HepG2 (cell line): Measurements from ENCODE around the gene CFAP99. TPM values are rescaled to one million over a fixed set of nuclear protein-coding genes. Genes with fewer than 3 reads are reported as not detected.
A peak's percentile ranks its signal among the peaks of the same experiment; 100 is the strongest.

Experiments
- FOXP1 ChIP-seq, 2 experiments: fragments of 450-650 bp in 1 of 2; IDR thresholded peaks; 2 replicates each; pipeline ENCODE4 v1.6.1; 2017 to 2018; ENCODE audit warnings: antibody characterized with exemption in 1 of 2
- IRX3 ChIP-seq: sonication (generic); formaldehyde crosslinking; IDR thresholded peaks from 2 replicates; pipeline ENCODE4 v1.8.1; 2023; ENCODE audit warnings: mild to moderate bottlenecking, low read depth, missing genetic modification reagents, borderline replicate concordance
- KDM5A ChIP-seq: fragments of 200-600 bp; sonication (generic); IDR thresholded peaks from 2 replicates; pipeline ENCODE4 v1.7.0; 2018; ENCODE audit warnings: antibody characterized with exemption, mild to moderate bottlenecking, low read length, borderline replicate concordance
- KLF13 ChIP-seq: sonication (generic); formaldehyde crosslinking; IDR thresholded peaks from 2 replicates; pipeline ENCODE4 v1.4.0; 2020; ENCODE audit warnings: mild to moderate bottlenecking, missing genetic modification reagents
- MIXL1 ChIP-seq: IDR thresholded peaks from 2 replicates; pipeline ENCODE4 v1.6.1; 2016
- NKX3-1 ChIP-seq: sonication (generic); formaldehyde crosslinking; IDR thresholded peaks from 2 replicates; pipeline ENCODE4 v1.5.0; 2020; ENCODE audit warnings: missing genetic modification reagents
- PTBP1 ChIP-seq: fragments of 200-400 bp; formaldehyde crosslinking; IDR thresholded peaks from 2 replicates; pipeline ENCODE4 v1.6.1; 2018; ENCODE audit warnings: low read length, low read depth; ENCODE audit not compliant: poor library complexity, severe bottlenecking
- SMYD3 ChIP-seq: sonication (generic); formaldehyde crosslinking; IDR thresholded peaks from 2 replicates; pipeline ENCODE4 v1.8.1; 2023; ENCODE audit warnings: mild to moderate bottlenecking, missing genetic modification reagents
- TEAD2 ChIP-seq: sonication (generic); formaldehyde crosslinking; IDR thresholded peaks from 2 replicates; pipeline ENCODE4 v1.9.0; 2021; ENCODE audit warnings: missing genetic modification reagents
- ZNF703 ChIP-seq: sonication (generic); formaldehyde crosslinking; IDR thresholded peaks from 2 replicates; pipeline ENCODE4 v1.5.1; 2020; ENCODE audit warnings: missing genetic modification reagents, mild to moderate bottlenecking, moderate library complexity, borderline replicate concordance
- polyA plus RNA-seq, 8 experiments: library from polyadenylated mRNA; depleted of rRNA in 3 of 8; stranded (reverse) in 7 of 8; unstranded in 1 of 8; fragments of >200 nt; fragmentation: Illumina TruSeq in 4 of 8; extraction: Trizol in 4 of 8; gene quantifications; 2 replicates each; pipeline versions ENCODE4 v1.2.1 to v1.2.3, GENCODE V29; 2011 to 2016; ENCODE audit warnings: low read depth in 4 of 8, missing spikeins in 1 of 8, mixed read lengths in 1 of 8; ENCODE audit not compliant: insufficient read depth in 1 of 8
- total RNA-seq, 5 experiments: library from RNA; depleted of rRNA; stranded (reverse); fragments of >200 nt; fragmentation: Illumina TruSeq; extraction: Trizol; gene quantifications; 2 replicates each; pipeline ENCODE4 v1.2.3, GENCODE V29; 2016; ENCODE audit warnings: low read depth in 1 of 5
- TF ChIP-seq, protein P1 (sequence below): sonication (generic); formaldehyde crosslinking; IDR thresholded peaks from 2 replicates; pipeline ENCODE4 v1.4.0; 2020; ENCODE audit warnings: missing genetic modification reagents, borderline replicate concordance
- TF ChIP-seq, protein P2 (sequence below): sonication (generic); formaldehyde crosslinking; IDR thresholded peaks from 2 replicates; pipeline ENCODE4 v1.9.0; 2021; ENCODE audit warnings: mild to moderate bottlenecking, missing genetic modification reagents
- TF ChIP-seq, protein P3 (sequence below): sonication (generic); formaldehyde crosslinking; IDR thresholded peaks from 2 replicates; pipeline ENCODE4 v1.9.0; 2022; ENCODE audit warnings: missing genetic modification reagents, mild to moderate bottlenecking, borderline replicate concordance
- TF ChIP-seq, protein P4 (sequence below): sonication (generic); formaldehyde crosslinking; IDR thresholded peaks from 2 replicates; pipeline ENCODE4 v1.9.0; 2021; ENCODE audit warnings: missing genetic modification reagents, borderline replicate concordance

CFAP99 gene
- total and polyA plus RNA-seq, 2 of the 13 experiments (the other 11 are each of a cell fraction or from before 2014, with no cell fraction given): not detected

DNA sequence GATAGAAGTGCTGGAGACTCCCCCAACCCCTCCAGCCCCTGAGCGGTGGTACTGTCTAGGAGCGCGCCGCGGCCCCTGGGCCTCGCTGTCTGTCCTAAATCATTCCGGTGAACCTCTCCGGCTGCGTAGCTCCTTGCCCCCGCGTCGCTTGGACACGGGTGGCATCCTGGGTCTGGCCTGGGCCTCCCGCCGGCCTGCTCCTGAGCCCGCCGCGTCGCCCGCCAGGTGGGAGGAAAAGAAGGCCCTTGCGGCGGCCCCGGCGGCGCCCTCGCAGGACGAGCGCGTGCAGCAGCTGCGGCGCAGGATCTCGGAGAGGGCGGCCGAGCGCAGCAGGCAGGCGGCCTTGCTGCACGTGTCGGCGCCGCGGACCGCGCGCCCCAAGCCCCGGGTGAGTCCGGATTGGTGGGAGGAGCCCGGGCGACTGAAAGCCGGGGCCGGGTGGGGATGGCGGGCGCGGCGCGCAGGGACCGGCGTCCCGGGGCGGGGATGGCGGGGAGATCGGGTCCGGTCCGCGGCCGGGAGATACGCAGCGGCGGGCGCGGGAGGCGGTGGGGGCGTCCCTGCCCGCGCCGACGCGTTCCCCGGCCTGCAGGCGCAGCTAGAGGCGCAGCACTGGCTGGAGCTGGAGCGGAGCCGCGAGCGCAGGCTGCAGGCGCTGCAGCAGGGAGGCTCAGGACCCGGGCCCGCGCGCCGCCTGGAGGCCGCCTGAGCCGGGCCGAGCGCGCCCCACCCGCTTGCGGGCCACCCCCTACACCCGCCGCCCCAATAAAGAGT is 43.6 kb downstream of the CFAP99 start (continued):
- no peak for TF ChIP-seq MIXL1 (CRISPR knock-in tag)
- TF ChIP-seq NKX3-1: peak; percentile 79
- TF ChIP-seq, protein P1, sequence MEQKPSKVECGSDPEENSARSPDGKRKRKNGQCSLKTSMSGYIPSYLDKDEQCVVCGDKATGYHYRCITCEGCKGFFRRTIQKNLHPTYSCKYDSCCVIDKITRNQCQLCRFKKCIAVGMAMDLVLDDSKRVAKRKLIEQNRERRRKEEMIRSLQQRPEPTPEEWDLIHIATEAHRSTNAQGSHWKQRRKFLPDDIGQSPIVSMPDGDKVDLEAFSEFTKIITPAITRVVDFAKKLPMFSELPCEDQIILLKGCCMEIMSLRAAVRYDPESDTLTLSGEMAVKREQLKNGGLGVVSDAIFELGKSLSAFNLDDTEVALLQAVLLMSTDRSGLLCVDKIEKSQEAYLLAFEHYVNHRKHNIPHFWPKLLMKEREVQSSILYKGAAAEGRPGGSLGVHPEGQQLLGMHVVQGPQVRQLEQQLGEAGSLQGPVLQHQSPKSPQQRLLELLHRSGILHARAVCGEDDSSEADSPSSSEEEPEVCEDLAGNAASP (CRISPR knock-in tag): no peak
- TF ChIP-seq, protein P2, sequence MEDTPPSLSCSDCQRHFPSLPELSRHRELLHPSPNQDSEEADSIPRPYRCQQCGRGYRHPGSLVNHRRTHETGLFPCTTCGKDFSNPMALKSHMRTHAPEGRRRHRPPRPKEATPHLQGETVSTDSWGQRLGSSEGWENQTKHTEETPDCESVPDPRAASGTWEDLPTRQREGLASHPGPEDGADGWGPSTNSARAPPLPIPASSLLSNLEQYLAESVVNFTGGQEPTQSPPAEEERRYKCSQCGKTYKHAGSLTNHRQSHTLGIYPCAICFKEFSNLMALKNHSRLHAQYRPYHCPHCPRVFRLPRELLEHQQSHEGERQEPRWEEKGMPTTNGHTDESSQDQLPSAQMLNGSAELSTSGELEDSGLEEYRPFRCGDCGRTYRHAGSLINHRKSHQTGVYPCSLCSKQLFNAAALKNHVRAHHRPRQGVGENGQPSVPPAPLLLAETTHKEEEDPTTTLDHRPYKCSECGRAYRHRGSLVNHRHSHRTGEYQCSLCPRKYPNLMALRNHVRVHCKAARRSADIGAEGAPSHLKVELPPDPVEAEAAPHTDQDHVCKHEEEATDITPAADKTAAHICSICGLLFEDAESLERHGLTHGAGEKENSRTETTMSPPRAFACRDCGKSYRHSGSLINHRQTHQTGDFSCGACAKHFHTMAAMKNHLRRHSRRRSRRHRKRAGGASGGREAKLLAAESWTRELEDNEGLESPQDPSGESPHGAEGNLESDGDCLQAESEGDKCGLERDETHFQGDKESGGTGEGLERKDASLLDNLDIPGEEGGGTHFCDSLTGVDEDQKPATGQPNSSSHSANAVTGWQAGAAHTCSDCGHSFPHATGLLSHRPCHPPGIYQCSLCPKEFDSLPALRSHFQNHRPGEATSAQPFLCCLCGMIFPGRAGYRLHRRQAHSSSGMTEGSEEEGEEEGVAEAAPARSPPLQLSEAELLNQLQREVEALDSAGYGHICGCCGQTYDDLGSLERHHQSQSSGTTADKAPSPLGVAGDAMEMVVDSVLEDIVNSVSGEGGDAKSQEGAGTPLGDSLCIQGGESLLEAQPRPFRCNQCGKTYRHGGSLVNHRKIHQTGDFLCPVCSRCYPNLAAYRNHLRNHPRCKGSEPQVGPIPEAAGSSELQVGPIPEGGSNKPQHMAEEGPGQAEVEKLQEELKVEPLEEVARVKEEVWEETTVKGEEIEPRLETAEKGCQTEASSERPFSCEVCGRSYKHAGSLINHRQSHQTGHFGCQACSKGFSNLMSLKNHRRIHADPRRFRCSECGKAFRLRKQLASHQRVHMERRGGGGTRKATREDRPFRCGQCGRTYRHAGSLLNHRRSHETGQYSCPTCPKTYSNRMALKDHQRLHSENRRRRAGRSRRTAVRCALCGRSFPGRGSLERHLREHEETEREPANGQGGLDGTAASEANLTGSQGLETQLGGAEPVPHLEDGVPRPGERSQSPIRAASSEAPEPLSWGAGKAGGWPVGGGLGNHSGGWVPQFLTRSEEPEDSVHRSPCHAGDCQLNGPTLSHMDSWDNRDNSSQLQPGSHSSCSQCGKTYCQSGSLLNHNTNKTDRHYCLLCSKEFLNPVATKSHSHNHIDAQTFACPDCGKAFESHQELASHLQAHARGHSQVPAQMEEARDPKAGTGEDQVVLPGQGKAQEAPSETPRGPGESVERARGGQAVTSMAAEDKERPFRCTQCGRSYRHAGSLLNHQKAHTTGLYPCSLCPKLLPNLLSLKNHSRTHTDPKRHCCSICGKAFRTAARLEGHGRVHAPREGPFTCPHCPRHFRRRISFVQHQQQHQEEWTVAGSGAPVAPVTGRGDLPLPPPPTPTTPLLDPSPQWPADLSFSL: no peak
- TF ChIP-seq FOXP1 (IDR thresholded peaks at IDR 0.05): no peak
- no peak for TF ChIP-seq FOXP1 (CRISPR knock-in tag; IDR thresholded peaks at IDR 0.05)
- no peak for TF ChIP-seq PTBP1
- no peak for TF ChIP-seq SMYD3 (CRISPR knock-in tag)
- TF ChIP-seq KDM5A: no peak
- TF ChIP-seq IRX3 (CRISPR knock-in tag): peak; percentile 95
- TF ChIP-seq, protein P3, sequence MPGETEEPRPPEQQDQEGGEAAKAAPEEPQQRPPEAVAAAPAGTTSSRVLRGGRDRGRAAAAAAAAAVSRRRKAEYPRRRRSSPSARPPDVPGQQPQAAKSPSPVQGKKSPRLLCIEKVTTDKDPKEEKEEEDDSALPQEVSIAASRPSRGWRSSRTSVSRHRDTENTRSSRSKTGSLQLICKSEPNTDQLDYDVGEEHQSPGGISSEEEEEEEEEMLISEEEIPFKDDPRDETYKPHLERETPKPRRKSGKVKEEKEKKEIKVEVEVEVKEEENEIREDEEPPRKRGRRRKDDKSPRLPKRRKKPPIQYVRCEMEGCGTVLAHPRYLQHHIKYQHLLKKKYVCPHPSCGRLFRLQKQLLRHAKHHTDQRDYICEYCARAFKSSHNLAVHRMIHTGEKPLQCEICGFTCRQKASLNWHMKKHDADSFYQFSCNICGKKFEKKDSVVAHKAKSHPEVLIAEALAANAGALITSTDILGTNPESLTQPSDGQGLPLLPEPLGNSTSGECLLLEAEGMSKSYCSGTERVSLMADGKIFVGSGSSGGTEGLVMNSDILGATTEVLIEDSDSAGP (CRISPR knock-in tag): no peak
- TF ChIP-seq, protein P4, sequence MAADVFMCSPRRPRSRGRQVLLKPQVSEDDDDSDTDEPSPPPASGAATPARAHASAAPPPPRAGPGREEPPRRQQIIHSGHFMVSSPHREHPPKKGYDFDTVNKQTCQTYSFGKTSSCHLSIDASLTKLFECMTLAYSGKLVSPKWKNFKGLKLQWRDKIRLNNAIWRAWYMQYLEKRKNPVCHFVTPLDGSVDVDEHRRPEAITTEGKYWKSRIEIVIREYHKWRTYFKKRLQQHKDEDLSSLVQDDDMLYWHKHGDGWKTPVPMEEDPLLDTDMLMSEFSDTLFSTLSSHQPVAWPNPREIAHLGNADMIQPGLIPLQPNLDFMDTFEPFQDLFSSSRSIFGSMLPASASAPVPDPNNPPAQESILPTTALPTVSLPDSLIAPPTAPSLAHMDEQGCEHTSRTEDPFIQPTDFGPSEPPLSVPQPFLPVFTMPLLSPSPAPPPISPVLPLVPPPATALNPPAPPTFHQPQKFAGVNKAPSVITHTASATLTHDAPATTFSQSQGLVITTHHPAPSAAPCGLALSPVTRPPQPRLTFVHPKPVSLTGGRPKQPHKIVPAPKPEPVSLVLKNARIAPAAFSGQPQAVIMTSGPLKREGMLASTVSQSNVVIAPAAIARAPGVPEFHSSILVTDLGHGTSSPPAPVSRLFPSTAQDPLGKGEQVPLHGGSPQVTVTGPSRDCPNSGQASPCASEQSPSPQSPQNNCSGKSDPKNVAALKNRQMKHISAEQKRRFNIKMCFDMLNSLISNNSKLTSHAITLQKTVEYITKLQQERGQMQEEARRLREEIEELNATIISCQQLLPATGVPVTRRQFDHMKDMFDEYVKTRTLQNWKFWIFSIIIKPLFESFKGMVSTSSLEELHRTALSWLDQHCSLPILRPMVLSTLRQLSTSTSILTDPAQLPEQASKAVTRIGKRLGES: peak; percentile 82; the same call in 1 of the 2 replicates
- TF ChIP-seq KLF13: 0 out of 2 replicates have a peak, but pooled peaks have one; percentile 56
- peak; percentile 50; the same call in 1 of the 2 replicates for TF ChIP-seq TEAD2 (CRISPR knock-in tag)
- 0 out of 2 replicates have a peak, but pooled peaks have one; percentile 43 for TF ChIP-seq ZNF703 (CRISPR knock-in tag)
